Right lobe of liver (tissue), 6 donors: ENCODE results near the gene EYA4. TPM values are rescaled to one million over a fixed set of nuclear protein-coding genes. Genes with fewer than 3 reads are reported as not detected.
A peak's percentile ranks its signal among the peaks of the same experiment; 100 is the strongest.

ENCODE experiments used
- ATAC-seq, 4 donors: fragments of 200-7000 bp; cut with Tn5 transposase; one replicate each; pipeline ENCODE4 v1.9.1; 2020; ENCODE audit warnings: mild to moderate bottlenecking in 4 of 4, moderate library complexity in 4 of 4
- DNase-seq, 3 donors: peaks; one replicate each; pipeline ENCODE4 v3.0.0-alpha.2; 2020
- H3K27ac ChIP-seq, 3 donors: fragments of 200-600 bp; one replicate each; pipeline ENCODE4 v1.8.0; 2022
- H3K27me3 ChIP-seq, 2 donors: fragments of 200-600 bp; one replicate each; pipeline ENCODE4 v1.8.0; 2022
- H3K36me3 ChIP-seq, 4 donors: fragments of 200-600 bp; sonication (generic) in 1 of 4; one replicate each; pipeline versions ENCODE4 v1.5.1 to v1.8.0; 2017 to 2022; ENCODE audit warnings: control low read depth in 1 of 4
- H3K4me1 ChIP-seq, 4 donors: fragments of 200-600 bp; sonication (generic) in 1 of 4; one replicate each; pipeline versions ENCODE4 v1.5.1 to v1.8.0; 2017 to 2022; ENCODE audit warnings: control low read depth in 1 of 4
- H3K4me3 ChIP-seq, 3 donors: fragments of 200-600 bp; one replicate each; pipeline ENCODE4 v1.8.0; 2022
- H3K9me3 ChIP-seq, 4 donors: fragments of 200-600 bp; sonication (generic) in 1 of 4; one replicate each; pipeline versions ENCODE4 v1.5.1 to v1.8.0; 2017 to 2022; ENCODE audit warnings: control low read depth in 1 of 4
- POLR2A ChIP-seq: fragments of 450-650 bp; IDR thresholded peaks from one replicate; pipeline ENCODE4 v1.6.1; 2017; ENCODE audit warnings: antibody characterized with exemption, mild to moderate bottlenecking
- WGBS: methylation state at CpG from one replicate; pipeline ENCODE4 v1.1.6; 2018; ENCODE audit warnings: low coverage, low lambda C conversion rate; ENCODE audit not compliant: insufficient coverage; ENCODE audit errors: missing lambda C conversion rate; 5-methylcytosine and 5-hydroxymethylcytosine counted together
- intact Hi-C, 2 donors: fragments of 100-400 bp; cut with DNase I; formaldehyde crosslinking; loops; one replicate each; pipeline versions ENCODE4 v1.11.2 to v1.14.1; 2022
- total RNA-seq, 6 experiments: library from RNA; depleted of rRNA in 2 of 6; stranded (reverse); fragments of >200 nt in 2 of 6; fragmentation: NEBNext Ultra II Directional in 3 of 6; extraction: Animal tissue kit (Norgen Biotek cat#: 25700) in 3 of 6; gene quantifications; one replicate each; pipeline versions ENCODE4 v1.1.0 to v1.2.4, GENCODE V29; 2016 to 2023
- TF ChIP-seq, protein P1 (sequence below), 4 donors: fragments of 200-600 bp in 3 of 4; fragments of 450-650 bp in 1 of 4; IDR thresholded peaks; one replicate each; pipeline versions ENCODE4 v1.5.1 to v1.8.0; 2016 to 2022; ENCODE audit warnings: antibody characterized with exemption in 4 of 4, mild to moderate bottlenecking in 2 of 4
- donor health status: DM: no; HTN: yes; CAD: no.
- donor health status: DM: no; HTN: no; CAD: no.
- donor health status: DM: no; HTN: no; CAD: no.
- donor health status: DM: no; HTN: yes; CAD: no.
- donor health status: DM: no; HTN: yes; CAD: no.

Gene EYA4
- total RNA-seq, 6 experiments from 2014 or later: 0.09 to 0.37 (median 0.35) TPM; not detected in 1

DNA sequence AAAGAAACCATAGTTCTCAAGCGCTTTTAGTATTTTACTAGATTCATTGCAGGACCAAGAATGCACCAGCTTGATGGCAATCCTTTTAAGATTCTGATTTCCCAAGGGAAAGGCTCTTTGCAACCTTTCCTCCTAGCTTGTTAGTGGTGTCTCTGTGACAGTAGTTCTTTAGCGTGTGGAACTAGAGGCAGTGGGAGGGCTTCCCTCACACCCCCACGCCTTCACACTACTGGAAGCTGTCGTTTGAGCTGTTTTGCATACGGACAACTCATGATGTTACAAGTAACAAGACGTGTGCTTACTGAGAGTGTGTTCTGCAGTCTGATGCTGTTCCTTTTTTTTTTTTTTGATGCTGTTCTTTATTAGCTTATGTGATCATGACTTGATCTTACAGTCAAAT, 34.1 kb downstream of the EYA4 start:
- TF ChIP-seq, protein P1, sequence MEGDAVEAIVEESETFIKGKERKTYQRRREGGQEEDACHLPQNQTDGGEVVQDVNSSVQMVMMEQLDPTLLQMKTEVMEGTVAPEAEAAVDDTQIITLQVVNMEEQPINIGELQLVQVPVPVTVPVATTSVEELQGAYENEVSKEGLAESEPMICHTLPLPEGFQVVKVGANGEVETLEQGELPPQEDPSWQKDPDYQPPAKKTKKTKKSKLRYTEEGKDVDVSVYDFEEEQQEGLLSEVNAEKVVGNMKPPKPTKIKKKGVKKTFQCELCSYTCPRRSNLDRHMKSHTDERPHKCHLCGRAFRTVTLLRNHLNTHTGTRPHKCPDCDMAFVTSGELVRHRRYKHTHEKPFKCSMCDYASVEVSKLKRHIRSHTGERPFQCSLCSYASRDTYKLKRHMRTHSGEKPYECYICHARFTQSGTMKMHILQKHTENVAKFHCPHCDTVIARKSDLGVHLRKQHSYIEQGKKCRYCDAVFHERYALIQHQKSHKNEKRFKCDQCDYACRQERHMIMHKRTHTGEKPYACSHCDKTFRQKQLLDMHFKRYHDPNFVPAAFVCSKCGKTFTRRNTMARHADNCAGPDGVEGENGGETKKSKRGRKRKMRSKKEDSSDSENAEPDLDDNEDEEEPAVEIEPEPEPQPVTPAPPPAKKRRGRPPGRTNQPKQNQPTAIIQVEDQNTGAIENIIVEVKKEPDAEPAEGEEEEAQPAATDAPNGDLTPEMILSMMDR (IDR thresholded peaks at IDR 0.05): no peak
- TF ChIP-seq POLR2A: no peak
- Histone ChIP-seq H3K4me3 (no peak overlapping the region), H3K36me3 (no peaks in the 10 kb centered on the region), H3K27ac (no peak overlapping the region), H3K9me3 (no peaks in the 10 kb centered on the region), H3K27me3 (no peaks in the 10 kb centered on the region), H3K4me1 (no peaks in the 10 kb centered on the region)
- DNase-seq: no peak
- ATAC-seq: no peak
- 26% methylated on average over 6 of the region's 6 CpGs for WGBS
- intact Hi-C loops: no loop called here

DNA sequence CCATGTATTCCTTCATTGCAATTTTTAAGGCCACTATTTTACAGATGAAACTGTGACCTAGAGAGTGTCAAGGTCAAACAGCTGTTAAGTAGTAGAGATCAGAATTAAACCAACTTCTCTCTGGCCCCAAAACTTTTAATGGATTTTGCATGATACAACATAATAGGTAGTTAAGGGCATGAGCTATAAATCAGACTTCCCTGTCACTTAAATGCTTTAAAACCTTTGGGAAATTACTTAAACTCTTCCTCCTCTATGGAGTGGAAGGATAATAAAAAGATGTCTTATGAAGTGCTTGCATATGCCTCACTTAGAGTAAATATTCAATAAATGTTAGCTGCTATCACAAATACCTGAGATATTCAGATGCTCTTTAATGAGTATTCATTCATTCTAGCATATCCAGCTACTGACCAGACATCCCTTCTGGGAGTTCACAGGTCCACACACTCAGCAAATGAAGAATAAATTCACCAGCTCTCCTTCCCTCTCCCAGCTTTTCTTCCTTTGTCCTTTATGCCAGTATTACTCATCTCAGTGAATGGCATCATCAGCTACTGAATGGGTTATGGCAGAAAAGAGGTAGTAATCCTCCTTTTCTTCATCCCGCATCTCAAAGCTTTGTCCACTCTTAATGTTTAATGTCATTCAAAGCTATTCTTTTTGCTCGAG, 36.2 kb downstream of the EYA4 start:
- Histone ChIP-seq H3K36me3 (no peaks in the 10 kb centered on the region), H3K27ac (no peak overlapping the region), H3K9me3 (no peaks in the 10 kb centered on the region), H3K27me3 (no peaks in the 10 kb centered on the region), H3K4me1 (no peaks in the 10 kb centered on the region), H3K4me3 (no peak overlapping the region)
- TF ChIP-seq POLR2A: no peak
- TF ChIP-seq, protein P1 (IDR thresholded peaks at IDR 0.05): no peak
- ATAC-seq (no peak), DNase-seq (no peak)
- intact Hi-C loops: no loop called here
- WGBS: 53% methylated on average over 2 of the region's 2 CpGs

DNA sequence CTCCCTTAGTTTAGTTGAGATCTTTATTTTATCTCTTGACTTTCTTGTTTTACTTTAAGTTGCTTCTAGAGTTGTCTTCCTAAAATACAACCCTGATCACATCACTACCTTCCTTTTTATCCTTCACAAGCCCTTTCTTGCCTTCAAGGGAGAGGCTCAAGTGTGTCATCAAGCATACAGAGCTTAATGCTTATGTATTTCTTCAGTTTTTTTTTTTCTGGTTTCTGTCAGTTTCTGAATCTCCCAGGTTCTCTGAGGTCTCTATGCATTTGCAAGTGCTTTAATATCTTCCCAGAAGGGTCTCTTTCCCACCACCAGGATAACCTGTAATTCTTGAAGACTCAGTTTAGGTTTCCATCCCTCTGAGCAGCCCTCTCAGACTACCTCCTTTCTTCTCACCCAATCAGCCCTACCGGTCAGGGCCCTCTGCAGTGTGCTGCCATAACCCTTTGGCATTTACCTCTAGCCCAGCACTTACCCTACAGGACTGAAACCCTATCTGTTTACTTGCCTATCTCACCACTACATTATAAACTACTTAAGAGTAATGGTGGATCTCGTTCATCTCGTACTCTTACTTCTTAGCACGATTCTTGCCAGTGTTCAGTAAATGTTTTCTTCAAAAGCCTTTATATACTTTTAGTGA, 36.9 kb downstream of the EYA4 start:
- Histone ChIP-seq H3K27ac (no peak overlapping the region), H3K27me3 (no peaks in the 10 kb centered on the region), H3K4me1 (no peaks in the 10 kb centered on the region), H3K9me3 (no peaks in the 10 kb centered on the region), H3K4me3 (no peak overlapping the region), H3K36me3 (no peaks in the 10 kb centered on the region)
- ATAC-seq (no peak), DNase-seq (no peak)
- TF ChIP-seq, protein P1 (IDR thresholded peaks at IDR 0.05): no peak
- TF ChIP-seq POLR2A: no peak
- WGBS: 50% methylated on average over 4 of the region's 4 CpGs
- intact Hi-C loops: no loop called here

DNA sequence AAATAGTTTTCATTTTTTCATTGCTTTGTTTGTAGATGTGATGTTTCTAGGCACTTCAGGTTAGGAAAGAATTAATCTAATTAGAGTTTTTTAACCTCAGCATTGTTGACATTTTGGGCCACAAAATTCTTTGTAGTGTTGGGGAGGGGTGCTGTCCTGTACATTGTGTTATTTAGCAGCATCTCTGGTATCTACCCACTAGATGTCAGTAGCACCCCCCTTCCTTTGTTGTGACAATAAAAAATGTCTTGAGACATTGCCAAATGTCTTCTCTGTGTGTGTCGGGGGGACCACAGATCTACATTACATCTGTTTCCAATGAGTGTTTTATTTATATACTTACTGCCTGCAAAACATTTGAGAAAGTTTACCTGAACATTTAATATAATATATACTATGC, 45.6 kb downstream of the EYA4 start:
- intact Hi-C loops: no loop called here
- TF ChIP-seq POLR2A: no peak
- TF ChIP-seq, protein P1 (IDR thresholded peaks at IDR 0.05): peak; percentile 36 to 54 (median 44)
- Histone ChIP-seq H3K4me1 (no peaks in the 10 kb centered on the region), H3K27me3 (no peaks in the 10 kb centered on the region), H3K9me3 (no peaks in the 10 kb centered on the region), H3K36me3 (no peaks in the 10 kb centered on the region), H3K27ac (no peak overlapping the region), H3K4me3 (no peak overlapping the region)
- ATAC-seq: peak in 2 of 4 donors; percentile 58 to 61
- 22% methylated on average over 1 of the region's 1 CpG for WGBS
- DNase-seq: no peak
